HG03108 (cell line): ENCODE measurements around the gene NIPA2.

Experiments
- ATAC-seq: cut with Tn5 transposase; IDR thresholded peaks from one replicate; pipeline ENCODE4 v1.9.1; 2021; ENCODE audit warnings: moderate library complexity; ENCODE audit not compliant: unreplicated experiment

The NIPA2 gene

GRCh38 chr15:22895465-22896190 lies 57.2 kb downstream of the NIPA2 start:
- ATAC-seq = peak; percentile 81

GRCh38 chr15:22902046-22902445 lies 63.6 kb downstream of the NIPA2 start:
- ATAC-seq = no peak

GRCh38 chr15:22902578-22902977 lies 64.1 kb downstream of the NIPA2 start:
- no peak for ATAC-seq

DNA sequence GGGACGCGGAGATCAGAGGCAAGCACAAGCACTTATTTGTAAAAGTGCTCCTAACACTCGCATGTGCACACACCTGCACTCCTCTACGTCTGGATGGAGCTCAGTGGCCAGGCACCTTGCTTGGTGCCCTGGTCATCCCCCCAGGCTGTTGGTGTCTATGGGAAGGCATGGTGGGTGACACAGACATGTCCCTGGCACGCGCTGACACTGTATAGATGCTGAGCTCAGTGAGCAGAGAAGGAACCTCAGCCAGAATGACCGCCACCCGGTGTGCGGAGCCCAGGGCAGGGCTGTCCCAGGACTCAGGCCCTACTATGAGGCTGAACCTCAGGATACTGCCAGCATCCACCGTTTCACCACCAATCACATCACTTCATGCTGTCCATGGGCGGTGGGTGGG lies 64.5 kb downstream of the NIPA2 start:
- no peak for ATAC-seq

DNA sequence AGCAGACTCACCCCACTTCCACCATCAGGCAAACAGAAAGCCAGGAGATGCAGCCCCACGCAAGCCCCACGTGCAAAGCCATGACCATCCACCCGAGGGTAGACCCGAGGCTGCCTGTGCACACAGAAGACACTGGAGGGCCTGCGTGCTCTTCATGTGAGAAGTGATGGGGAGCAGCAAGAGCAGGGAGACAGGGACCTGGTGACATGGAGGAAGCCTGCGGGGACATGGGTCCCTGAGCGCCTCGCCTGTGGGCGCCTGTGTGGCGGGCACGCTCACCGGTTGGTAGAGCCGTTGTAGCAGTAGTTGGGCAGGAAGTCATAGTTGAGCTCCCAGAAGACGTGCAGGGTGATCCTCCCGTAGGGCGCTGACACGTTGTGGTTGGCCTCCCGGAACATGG lies 65.0 kb downstream of the NIPA2 start:
- no peak for ATAC-seq

- ATAC-seq = no peak
These were observed 65.6 kb downstream of the NIPA2 start for GRCh38 chr15:22903961-22904534.

- ATAC-seq = no peak
These were observed 66.3 kb downstream of the NIPA2 start for GRCh38 chr15:22904736-22905135.

DNA sequence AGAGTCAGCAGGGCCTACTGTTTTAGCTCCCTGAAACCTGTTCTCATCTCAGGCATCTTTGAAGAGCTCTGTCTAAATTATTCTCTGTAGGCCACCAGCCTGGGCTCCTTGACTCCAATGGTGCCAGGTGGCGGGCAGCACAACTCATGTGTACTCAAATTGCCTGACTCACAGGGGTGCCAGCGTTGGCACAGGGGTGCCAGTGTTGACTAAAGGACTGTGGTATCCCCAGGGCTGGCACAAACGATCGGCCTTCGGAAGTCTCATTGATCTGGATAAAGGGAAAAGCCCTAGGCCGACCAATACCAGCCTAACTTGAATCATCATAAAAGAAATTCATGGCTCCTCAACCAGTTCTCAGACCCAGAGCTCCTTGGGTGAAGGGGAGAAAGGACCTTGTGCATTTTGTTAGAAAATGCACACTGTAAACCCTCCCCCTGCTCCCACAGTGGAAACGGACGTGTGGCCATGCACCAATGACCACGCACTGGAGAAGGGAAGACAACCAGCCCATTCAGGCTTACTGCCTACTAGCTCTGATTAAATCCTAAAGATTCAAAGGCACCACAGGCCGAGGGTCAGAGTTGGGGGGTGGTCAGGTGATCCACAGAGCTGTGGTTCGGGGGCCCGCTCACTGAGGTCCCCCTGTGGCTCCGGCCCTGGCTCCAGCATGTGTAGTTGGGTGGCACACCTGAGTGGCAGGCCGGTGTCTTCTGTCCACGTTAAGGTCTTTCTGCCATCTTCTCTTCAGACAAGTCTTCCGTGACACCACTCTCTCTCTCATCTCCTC lies 68.9 kb downstream of the NIPA2 start:
- ATAC-seq = no peak

DNA sequence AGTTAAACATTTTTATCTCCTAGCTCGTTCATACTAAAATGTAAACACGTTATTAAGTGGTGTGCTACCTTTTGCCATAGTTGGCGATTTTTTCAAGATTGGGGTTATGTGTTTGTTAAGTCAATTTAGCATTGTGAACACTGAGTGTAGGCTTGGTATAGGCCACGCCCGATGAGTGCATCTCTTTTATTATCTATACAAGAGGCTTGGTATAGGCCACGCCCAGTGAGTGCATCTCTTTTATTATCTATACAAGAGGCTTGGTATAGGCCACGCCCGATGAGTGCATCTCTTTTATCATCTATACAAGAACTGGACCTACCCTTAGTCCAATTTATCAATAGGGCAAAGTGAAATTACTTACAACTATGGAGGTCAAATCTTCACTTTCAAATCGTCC lies 70.4 kb downstream of the NIPA2 start:
- no peak for ATAC-seq

DNA sequence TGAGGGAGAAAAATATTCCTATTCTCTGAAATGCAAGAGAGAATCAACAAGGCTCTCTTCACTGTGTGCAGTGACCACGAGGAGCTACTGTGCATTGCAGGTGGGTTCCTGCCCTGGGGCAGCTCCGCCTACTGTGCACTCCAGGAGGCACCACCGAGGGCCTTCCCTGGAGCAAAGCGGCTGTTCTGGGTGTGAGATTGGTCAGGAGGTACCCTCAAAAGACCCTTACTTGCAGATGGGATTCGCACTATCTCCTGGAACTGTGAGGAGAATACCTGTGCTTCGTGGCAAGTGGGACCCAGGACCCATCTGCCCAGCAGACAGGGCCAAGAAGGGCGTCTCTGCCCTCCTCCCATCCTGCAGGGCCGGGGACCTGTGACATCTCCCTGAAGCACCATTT lies 72.8 kb downstream of the NIPA2 start:
- no peak for ATAC-seq

GRCh38 chr15:22912256-22912655 lies 73.8 kb downstream of the NIPA2 start:
- ATAC-seq = no peak

DNA sequence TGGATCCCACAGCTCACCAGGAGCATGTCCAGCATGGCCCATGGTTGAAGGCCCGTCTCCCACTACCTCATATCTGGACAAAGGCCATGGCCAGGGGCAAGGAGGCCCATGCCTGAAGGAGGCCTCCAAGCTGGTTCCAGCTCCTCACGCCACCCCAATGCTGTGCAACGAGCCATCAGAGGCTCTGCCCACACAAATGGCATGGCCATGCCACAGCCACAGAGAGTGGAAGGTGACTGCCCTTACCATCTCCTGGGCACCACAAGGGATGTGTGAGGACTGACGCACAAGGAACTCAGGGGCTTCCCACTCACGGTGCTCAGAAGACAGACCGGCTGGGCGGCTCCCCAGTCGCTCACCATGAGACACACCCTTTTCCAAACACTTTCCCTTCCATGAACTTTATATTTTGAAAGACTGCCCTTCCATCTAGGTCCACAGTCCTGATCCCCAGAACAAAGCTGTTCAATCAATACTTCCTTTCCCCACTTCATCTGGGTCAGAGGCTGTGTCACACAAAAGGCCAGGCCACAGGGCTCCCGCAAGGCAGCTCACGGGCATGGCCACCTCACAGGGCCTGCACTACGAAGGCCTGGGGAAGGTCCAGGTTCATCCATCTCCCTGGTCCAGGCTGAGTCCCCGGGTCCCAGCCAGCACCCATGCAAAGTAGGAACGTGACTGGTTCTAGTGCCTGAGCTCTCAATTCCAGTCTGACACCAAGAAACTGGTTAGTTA lies 75.3 kb downstream of the NIPA2 start:
- no peak for ATAC-seq

DNA sequence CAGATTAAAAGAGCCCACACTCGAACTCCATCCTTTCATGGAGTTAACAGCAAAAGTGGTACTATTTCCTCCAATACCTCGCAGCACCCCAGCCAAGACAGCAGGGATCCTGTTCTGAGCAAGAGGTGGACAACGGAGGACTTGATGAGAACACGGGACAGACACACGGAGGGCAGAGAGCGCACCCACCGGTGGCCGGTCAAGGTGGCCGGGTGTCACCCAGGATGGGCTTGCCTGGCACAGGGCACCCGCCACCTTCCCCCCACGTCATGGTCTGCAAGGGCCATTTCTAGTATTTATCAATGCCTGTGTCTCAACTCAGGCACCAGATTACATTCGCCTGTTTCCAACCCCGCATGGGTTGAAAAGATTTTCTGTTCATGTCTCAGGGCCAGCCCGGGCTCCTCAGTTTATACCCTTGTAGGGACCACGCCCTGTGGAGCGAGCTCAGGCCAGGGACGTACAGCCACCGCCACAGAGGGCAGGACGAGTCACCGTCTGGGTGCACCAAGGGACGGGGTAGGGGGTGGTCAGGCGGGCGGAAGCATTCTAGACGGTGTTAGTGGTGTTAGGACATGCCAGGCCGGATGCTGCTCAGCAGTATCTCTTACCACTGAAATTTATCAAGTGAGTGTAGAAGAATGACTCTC lies 77.5 kb downstream of the NIPA2 start:
- ATAC-seq = no peak

DNA sequence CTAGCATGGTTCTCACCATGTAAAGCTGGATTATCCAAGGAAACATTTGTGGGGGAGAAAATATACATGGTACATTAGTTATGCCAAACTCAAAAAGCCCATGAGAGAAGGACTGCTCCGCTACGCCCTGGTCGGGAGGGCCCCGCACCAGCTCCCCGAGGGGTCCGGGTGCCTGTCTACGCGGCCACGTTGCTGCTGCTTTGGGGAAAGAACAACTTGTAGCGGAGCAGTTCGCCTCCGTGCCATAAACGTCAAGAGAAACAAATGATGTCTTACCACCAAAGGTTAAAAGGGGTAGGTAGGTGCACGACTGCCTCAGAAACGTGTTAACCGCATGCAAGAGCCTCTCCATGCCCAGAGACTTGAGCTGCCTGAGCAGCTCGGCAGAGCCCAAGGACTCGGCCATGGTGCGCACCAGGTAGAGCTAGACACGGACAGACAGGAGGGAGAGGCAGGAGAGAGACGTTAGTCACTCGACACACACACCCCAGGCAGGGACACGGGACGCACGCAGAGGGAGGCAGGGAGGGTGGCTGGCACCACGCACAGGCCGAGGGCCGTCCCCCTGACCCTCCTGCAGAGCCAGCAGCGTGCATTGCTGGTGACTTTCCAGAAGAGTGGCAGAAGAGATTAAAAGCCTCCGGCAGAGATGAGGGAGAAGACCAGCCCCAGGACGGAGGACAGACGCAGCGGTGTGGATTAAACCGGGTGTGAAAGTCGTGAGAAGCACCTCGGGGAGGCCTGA lies 78.3 kb downstream of the NIPA2 start:
- no peak for ATAC-seq

DNA sequence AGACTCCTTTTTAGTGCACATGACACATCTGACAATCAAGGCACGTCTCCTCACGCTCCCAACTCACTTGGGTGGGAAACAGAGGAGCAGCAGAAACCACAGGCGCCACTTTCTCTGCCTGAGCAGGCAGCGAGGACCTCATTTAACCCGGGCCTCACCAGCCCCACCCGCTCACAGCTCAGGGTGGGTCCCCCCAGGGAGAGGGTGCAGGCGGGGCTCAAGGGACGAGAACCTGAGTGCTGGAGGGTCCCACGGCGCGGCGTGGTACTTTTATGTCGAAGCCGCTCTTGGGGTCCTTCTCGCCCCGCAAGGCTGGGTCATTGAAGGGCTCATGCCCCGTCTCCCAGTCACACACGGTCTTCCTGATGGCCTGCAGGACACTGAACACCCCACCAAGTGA lies 79.1 kb downstream of the NIPA2 start:
- ATAC-seq = no peak
